Activated CD4-positive, CD25-positive, alpha-beta regulatory T cell treated with anti-CD3 and anti-CD28 coated beads, Interleukin-2, amount 50 U/mL, for 24 hours (primary cell): ENCODE data around the gene SNAP47.
"Not testable (repeated sequence)": the region's sequence is repeated elsewhere in the genome, so short reads cannot be mapped to it uniquely, and the experiment has no call there.

Experiments used
- ATAC-seq, 2 donors: fragments of 150-1000 bp; cut with Tn5 transposase; one replicate each; pipeline ENCODE4 v1.10.0; 2021; ENCODE audit warnings: mild to moderate bottlenecking in 1 of 2, moderate library complexity in 1 of 2

The SNAP47 gene, protein sequence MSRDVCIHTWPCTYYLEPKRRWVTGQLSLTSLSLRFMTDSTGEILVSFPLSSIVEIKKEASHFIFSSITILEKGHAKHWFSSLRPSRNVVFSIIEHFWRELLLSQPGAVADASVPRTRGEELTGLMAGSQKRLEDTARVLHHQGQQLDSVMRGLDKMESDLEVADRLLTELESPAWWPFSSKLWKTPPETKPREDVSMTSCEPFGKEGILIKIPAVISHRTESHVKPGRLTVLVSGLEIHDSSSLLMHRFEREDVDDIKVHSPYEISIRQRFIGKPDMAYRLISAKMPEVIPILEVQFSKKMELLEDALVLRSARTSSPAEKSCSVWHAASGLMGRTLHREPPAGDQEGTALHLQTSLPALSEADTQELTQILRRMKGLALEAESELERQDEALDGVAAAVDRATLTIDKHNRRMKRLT

DNA sequence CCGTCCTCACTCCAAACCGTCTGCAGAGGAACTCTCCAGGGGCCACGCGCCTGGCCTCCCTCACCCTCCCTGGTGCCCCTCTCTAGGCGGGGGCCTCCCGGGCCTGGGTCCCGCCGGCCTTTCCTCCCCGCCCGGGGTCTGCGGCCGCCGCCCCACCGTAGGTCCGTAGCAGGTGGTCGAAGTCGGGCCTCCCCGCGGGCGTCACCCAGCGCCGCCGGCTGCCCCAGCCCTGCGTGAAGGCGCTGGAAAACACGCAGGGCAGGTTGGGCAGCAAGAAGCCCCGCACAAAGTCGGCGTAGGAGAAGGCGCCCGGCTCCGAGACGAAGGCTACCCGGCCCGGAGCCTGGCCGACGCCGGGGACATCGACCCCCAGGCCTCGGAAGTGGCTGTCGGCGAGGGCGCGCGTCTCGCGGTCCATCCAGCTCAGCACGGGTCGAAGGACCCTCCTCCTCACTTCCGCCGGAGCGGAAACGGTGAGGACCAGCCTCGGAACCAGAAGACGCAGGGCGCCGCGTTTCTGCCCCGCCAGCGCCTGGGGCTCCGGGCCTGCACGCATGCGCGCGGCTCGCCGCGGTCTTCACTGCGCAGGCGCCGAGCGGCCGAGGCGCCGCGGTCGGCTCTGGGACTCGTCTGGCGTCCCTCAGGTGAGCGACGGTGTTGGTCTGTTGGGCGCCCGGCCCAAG lies at the start of gene SNAP47, which contains the start of gene JMJD4:
SNAP47 (plus strand) TSS at position 580 of the 683 bp plus-strand sequence. CDS start 12,302 bp downstream, outside the sequence.
JMJD4 (minus strand) TSS at position 447 of the 683 bp plus-strand sequence; CDS start at position 418, 29 bp downstream.
- ATAC-seq: peak; percentile 93 to 94

DNA sequence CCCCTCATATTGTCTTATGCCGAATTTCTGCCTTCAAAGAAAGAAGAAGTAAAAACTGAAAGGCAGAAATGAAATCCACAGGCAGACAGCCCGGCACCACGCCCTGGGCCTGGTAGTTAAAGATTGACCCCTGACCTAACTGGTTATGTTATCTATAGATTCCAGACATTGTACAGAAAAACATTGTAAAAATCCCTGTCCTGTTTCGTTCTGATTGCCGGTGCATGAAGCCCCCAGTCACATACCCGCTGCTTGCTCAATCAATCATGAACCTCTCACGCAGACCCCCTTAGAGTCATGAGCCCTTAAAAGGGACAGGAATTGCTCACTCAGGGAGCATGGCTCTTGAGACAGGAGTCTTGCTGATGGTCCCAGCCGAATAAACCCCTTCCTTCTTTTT lies 49.4 kb upstream of the SNAP47 start:
- no peak for ATAC-seq

DNA sequence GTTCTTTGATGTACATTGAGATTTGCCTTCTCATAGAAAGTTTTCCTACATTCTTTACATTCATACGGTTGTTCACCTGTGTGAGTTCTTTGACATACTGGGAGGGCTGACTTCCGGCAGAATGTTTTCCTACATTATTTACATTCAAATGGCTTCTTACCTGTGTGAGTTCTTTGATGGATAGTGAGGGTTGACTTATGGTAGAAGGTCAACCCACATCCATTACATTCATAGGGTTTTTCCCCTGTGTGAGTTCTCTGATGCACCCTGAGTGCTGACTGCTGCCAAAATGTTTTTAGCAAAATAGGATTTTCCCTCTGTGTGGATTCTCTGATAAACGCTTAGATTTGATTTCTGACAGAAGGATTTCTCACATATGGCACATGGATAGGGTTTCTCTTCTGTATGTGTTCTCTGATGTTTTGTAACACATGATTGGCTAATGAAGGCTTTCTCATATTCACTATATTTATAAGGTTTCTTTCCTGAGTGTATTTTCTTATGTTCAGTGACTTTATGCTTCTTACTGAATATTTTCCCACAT lies 37.8 kb upstream of the SNAP47 start:
- no peak for ATAC-seq

DNA sequence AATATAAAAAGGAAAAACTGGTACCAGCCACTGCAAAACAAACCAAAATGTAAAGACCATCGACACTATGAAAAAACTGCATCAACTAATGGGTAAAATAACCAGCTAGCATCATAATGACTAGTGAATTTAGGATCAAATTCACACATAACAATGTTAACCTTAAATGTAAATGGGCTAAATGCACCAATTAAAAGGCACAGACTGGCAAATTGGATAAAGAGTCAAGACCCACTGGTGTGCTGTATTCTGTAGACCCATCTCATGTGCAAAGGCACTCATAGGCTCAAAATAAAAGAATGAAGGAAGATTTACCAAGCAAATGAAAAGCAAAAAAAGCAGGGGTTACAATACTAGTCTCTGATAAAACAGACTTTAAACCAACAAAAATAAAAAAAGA lies 33.6 kb upstream of the SNAP47 start:
- not testable (repeated sequence) for ATAC-seq

DNA sequence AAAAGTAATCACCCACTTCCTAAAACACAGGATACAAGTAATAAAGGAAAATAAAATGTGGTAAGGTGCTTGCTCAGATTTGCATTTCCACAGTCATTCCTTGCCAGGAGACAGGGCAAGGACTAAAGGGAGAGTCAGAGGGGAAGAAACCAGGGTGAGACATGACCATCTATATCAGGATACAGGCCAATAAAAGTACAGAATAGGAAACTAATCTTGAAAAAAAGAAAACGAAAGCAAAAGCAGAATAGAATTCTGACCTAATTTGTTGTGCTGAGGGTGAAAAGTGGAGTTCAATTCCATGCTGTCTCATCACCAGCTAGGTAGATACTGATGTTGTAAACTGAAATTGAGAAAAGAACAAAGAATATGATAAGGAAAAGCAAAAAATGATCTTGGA lies 27.4 kb upstream of the SNAP47 start:
- ATAC-seq: peak; percentile 46 to 63

DNA sequence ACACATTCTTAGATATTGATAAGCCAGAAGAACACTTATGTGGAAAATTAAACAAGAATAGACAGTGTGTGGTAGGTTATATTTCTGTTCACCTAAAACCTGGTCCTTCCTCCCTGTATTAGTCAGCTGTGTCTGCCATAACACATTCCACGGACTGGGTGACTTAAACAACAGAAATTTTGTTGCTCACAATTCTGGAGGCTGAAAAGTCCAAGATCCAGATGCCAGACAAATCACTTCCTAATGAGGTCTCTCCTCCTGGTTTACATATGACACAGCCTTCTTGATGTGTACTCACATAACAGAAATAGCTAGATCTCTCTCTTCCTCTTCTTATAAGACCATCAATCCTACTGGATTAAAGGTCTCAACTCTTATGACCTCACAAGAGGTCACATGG lies 25.8 kb upstream of the SNAP47 start:
- ATAC-seq: no peak

DNA sequence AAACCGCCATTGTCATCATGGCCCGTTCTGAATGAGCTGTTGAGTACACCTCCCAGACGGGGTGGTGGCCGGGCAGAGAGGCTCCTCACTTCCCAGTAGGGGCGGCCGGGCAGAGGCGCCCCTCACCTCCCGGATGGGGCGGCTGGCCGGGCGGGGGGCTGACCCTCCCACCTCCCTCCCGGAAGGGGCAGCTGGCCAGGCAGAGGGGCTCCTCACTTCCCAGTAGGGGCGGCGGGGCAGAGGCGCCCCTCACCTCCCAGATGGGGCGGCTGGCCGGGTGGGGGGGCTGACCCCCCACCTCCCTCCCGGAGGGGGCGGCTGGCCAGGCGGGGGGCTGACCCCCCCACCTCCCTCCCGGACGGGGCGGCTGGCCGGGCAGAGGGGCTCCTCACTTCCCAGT lies 24.8 kb upstream of the SNAP47 start:
- not testable (repeated sequence) for ATAC-seq

DNA sequence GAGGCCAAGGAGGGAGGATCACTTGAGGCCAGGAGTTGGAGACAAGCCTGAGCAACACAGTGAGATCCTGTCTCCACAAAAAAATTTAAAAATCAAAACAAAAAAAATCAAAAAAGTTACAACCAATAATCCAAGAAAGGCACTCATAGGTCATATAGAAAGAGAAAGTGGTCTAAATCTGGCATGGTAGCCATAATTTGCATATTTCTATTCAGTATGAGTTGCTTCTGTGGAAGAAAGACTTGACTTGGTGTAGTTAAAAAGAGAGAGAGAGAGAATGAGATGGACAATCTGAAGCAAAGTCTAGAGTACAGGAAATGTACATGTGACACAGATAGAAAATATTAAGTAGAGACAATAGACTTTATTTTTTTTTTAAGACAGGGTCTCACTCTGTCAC lies 22.6 kb upstream of the SNAP47 start:
- no peak for ATAC-seq

DNA sequence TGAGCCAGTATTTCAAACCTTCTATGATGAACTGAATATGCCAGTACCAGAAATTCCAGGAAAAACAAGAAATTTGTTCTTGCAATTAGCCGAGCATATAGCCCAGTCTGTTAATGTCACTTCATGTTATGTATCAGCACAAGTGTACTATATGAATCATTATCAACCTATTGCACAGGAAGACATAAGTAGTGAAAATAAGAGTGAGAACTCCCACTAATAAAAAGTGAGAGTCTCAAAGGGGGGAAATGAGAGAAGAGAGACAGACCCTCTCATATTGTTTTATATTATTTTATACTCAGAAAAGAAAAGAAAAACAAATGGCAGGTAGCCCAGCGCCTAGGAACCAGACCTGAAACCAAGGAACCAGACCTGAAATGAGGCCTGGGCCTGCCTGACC lies 16.3 kb upstream of the SNAP47 start:
- ATAC-seq: no peak

DNA sequence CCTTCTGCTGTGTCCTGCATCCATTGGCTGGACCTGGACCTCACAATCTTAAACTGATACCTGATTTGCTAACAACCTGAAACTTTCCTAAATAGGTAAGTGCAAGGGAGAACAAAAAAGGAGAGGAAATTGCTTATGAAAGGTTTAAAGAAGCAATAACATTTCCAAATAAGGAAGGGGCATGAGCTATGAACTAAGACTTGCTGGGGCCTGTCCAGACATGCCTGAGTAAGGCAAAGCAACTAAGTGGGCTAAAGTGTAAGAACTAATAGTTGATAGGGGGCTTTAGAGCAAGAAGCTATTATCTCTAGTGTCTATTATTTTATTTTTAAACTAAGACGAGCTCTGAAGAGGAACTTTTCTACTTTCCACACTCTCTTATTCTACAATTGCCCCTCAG lies 11.8 kb upstream of the SNAP47 start:
- no peak for ATAC-seq

DNA sequence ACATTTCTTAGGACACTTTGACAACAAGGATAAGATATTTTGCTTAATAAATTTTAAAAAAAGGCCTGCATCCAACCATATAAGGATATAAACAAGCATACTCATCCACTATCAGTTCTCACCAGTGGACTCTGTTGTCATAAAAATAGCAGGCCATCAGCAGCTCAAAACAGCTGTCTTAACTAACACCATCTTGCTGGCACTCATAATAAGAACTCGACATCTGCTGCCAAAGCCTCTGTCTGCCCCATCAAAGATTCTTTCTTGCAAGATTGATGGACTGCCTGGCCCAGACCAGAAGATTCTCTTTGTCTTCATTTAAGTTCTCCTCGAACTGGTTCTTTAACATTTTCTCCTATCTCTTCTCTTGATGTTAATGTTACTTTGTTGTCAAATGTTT lies 10.2 kb upstream of the SNAP47 start:
- no peak for ATAC-seq

DNA sequence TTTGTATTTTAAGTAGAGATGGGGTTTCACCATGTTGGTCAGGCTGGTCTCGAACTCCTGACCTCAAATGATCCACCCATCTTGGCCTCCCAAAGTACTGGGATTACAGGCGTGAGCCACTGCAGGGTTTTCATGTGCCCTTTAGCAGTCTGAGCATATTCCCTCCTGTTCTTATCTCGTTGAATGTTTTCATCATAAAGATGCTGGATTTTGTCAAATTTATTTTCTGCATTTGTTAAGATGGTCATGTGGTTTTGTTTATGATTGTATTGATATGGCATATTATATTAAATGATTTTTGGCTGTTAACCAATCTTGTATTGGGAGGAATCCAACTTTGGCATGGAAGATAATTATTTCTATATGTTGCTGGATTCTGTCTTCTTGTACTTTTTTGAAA lies 8.9 kb upstream of the SNAP47 start:
- ATAC-seq: no peak

DNA sequence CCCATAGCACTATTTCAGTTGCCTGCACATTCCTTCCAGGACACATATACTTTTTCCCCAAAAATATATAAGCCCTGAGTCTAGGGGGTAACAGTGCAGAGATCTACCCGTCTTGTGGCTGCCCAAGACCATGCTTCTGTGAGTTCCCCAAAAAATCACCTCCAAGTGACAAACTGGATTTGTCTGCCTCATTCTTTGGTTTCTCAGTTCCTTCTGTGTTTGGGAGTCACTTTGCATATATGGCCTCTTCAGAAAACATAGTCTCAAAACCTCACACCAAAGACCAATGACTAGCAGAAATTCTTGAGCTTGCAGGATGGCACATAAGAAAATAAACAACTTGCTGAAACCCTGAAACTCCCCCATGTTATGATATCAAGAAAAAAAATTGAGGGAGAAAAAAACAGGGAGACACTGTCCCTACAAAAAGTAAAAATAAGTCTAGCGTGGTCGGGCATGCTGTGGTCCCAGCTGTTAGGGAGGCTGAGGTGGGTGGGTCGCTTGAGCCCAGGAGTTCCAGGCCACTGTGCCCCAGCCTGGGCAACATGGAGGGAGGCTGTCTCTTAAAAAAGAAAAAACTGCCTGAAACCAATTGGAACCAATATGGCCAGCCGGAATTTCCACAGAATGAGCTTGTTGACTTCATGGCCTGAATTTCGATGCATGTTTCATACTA lies 8.2 kb upstream of the SNAP47 start:
- ATAC-seq: no peak

DNA sequence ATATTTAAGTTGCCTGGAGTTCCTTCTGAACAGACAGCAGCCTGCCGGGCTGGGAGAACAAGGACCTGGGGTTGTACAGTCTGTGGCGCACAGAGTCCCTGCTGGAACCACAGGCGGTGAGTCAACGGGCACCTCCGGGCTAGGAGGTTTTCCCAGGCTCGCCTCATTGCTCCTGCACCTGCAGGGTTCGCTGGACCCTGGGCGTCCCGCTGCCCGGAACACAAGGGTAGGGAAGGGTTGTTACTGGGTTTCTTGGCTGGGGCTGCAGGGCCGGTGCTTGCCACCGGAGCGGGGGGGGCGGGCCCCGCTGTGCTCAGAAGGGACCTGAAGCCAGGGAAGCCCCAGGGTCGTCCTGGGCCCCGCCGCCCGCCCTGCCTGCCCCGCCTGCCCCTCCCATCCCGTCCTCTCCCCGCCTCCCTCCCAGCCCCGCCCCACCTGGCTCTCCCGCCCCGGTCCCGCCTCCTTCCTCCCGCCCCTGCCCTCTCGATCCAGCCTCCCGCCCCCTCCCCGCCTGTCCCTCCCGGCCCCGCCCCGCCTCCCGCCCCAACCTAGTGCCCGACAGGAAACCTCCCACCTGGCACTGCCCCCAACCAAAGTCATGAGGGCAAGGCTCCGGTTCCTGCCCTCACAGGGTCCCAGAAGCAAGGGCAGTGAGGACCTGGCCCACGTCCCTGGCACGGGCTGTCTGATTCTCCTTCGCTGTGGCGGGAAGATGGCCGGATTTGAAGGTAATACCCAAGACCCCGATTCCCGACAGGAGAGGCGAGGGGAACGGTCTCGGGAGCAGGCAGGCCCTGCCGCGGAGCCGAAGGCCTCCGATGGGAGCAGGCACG lies 7.0 kb upstream of the SNAP47 start:
- ATAC-seq: peak; percentile 52 to 59

DNA sequence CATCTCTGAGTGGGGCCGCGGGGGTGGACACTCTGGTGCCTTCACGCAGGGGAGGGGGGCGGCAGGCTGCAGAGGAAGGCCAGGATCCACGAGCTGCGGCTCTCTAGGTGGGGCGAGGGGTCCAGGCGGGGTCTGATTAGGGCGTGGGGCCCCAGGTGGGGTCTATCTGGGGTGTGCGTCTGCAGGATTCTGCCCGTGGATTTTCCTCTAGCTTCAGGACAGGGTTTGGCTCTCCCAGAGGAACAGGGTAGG lies 6.4 kb upstream of the SNAP47 start:
- peak in 1 of 2 donors; percentile 5 for ATAC-seq

DNA sequence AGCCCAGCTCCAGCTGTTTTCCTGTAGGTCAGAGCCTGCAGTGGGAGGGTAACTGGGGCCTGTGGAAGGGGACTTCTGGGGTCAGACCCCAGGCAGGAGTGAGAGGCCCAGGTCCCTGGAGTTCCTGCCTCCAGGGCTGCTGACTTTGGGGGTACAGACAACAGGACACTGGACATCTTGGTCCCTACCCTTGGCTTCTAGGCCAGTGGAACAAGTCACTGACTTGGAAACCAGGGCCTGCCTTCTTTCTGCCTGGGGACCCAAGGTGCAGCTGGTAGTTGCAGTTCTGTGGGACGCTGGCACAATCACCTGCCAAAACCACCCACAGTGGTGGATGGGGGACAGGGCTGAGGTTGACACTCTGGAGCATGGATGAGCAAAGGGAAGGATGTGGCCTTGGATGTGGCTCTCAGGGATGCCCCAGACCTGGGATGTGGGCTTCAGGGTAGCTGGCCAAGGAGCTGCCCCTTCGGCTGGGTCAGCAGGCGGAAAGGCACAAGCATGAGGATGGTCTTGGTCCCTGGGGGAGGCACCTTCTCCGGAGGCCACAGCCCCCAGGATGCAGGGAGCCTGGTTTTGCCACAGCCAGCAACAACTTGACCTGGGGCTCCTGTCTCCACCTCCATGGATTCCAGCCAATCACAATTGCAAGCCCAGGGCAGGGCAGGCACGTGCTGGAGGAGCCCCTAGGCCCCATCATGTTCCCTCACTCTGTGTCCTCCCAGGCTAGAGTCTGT lies 5.9 kb upstream of the SNAP47 start:
- ATAC-seq: no peak

DNA sequence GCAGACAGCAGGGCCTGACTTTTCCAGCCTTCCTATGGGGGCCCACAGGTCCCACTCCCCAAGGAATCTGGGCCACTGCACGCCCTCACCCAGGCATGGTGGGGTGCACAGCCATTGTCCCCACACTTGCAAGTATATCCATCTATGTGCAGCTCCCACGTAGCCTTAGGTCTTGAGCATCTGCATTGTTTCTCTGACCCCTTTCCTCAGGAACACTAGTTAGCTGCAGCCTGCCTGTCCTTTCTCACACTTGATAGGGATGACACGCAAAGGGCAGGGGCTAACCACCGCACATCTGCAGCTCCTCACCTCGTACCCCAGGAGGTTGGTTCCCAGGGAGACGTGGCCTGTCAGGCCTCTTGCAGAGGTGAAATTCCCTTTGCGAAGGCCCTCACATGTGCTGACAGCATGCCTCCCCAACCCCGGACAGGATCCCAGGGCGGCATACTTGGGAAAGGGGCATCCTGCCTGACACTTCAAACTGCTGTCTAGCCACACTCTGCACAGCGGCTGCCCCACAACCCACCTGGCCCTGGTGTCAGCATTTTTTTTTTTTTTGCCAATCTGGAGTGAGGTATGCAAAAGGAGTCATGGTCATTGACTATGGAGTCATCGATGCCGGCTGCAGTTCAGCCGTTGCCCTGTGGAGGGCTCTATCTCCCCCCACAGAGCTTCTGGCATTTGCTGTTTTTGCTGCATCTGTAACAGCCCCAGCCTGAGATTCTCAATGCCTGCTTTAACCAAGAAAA lies 5.2 kb upstream of the SNAP47 start:
- ATAC-seq: no peak

DNA sequence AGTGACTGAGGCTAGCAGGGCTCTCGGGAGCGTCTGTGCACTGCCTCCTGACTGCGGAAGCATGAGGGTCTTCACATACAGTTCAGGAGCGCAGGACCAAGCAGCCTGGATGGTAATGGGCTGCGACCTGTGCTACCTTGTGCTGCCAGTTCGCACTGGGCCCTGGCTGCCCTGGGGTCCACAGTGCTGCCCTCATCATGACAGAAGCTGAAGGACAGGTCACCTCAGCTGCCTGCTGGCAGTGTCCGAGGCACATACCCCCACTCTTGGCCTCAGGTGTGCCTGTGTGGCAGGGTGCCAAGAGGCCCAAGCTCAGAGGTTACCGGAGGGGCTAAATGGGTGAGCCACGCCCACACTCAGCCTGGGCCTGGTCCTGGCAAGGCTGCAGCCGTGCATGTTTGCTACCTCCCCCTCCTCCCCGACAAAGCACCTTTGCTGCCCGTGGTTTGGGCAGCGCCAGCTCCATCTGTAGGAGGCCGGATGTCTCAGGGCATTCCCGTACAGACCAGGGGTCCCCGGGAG lies 4.5 kb upstream of the SNAP47 start:
- ATAC-seq: no peak

DNA sequence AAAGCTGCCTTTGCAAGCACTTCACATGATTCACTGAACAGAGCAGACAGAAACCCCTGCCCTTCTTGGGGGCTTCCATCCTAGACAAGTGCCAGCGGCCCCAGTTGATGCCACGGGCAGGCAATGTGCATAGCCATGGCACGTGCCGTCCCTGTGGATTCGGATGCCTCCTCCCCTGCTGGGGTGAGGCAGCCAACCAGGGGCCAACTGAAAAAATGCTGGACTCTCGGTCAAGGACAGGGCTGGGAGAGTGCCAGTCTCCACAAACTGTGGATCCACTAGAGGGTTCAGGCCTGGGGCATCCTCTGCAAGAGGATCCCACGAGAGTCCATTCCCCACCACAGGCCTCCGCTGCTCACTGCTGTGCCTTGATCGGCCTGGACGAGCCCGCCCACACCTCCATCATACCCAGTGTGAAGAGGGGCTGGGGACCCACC lies 4.0 kb upstream of the SNAP47 start:
- ATAC-seq: no peak

DNA sequence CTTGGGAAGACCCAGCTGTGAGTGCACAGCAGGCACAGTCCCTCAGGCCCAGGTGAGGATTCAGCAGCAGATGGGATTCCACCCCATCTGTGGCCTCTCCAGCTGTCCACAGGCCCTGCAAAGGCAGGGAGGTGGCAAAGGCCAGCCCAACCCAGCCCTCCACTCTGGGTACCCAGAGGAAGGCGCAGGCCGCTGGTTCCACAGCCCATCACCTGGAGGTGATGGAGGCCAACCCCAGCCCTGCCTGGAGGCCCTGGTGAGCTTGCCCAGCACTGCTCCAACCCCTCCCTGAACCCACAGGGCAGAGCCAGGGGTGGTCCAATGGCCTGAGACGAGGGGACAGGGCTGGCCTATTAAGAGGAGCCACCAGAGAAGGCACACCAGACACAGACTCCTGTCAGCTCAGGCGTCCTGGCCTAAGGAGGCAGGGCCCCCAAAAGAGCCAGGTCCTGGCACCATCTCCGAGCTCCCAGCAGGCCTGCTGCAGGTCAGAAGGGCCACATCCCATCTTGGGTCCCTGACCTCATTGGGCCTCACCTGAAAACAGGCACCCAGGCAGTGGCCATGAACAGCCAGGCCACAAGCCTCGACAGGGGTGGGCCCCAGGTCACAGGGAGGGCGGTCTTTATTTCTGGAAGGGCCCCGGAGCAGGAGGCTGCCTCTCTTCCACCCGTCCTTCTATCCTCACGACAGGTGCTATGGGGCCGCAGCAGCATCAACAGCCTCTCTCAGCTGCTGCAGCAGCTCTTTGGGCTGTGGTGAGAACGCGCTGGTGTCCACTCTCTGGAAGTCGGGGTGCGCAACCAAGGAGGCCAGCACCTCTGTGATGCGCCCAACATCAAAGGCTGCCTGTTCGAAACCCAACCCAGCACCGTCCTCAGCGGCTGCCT lies 3.3 kb upstream of the SNAP47 start:
- no peak for ATAC-seq
